Stimulated activated CD8-positive, alpha-beta memory T cell treated with anti-CD3 and anti-CD28 coated beads, Interleukin-15, amount 100 ng/mL, for 4 hours (primary cell): ENCODE data around the gene PPP1R15B.
A peak's percentile ranks its signal among the peaks of the same experiment; 100 is the strongest.

ENCODE experiments used
- DNase-seq, 2 donors: peaks; one replicate each; pipeline ENCODE4 v3.0.0-alpha.2; 2020; ENCODE audit warnings: low read depth in 2 of 2

The PPP1R15B gene

DNA sequence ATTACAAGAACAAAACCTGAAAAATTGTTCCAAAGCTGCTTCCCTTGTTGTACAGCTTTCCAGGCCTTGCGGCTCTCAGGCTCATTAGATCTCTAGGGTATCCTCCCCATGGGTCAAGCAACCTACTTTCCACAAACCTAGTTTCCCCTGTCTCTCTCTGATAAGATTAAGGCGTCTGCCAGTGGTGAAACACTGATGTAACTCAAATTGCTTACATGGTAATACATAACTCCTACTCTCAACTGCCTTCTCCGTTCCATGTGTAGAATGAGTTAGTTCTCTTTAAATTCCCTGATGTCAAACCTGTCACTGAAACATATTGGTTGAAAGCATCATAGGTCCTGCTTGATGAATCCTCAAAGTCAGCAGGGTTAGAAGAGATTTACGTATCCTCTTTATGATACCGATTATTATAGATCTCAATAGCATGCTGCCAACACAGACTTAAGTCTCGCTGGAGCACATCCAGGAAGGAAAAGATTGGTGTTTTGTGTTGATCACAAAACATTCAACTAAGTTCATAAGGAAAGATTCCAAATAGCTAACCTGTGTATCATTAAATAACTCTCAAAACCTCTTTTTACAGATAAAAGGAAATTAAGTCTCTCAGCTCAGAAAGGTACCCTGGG, 10.6 kb downstream of the PPP1R15B start:
- DNase-seq = no peak

- peak in 1 of 2 donors; percentile 29 for DNase-seq
These were observed 13.2 kb downstream of the PPP1R15B start for GRCh38 chr1:204398197-204399125.

GRCh38 chr1:204396015-204396583, 15.5 kb downstream of the PPP1R15B start:
- DNase-seq = no peak

DNA sequence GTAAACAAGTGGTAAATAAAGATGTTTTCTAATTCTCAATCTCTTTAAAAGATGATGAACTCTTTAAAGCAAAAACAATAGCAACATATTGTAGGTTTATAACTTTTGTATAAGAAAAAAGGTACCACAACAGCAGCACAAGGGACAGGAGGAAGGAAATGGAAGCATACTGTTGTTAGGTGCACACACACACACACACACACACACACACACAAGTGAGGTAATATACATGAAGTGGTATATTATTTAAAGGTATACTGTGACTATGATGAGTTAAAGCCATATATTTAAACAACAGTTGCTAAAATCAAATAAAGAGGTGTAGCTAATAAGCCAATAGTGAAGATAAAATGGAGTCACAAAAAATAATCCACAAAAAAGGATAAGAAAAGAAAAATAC, 20.0 kb downstream of the PPP1R15B start:
- DNase-seq = no peak

GRCh38 chr1:204390751-204391466, 20.7 kb downstream of the PPP1R15B start:
- no peak for DNase-seq

DNA sequence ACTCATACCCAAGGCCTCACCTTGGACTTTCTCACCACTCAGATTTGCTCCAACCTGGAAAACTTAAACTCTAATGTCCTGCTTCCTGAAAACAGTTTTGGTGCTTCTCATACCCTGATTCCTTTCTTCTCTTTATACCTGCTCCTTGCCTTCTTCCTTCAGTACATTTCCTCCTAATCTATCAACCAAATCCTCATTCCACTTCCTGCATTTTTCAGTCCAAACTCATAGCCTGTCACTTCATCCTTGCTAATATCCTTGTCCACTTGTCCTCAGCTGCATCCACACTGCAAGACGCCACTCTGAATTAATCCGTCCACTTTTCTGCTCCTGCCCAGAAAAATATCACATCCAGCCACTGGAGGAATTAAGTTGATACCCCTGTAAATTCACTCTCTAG, 25.9 kb downstream of the PPP1R15B start:
- no peak for DNase-seq

GRCh38 chr1:204384636-204385352, 26.8 kb downstream of the PPP1R15B start:
- DNase-seq = no peak

DNA sequence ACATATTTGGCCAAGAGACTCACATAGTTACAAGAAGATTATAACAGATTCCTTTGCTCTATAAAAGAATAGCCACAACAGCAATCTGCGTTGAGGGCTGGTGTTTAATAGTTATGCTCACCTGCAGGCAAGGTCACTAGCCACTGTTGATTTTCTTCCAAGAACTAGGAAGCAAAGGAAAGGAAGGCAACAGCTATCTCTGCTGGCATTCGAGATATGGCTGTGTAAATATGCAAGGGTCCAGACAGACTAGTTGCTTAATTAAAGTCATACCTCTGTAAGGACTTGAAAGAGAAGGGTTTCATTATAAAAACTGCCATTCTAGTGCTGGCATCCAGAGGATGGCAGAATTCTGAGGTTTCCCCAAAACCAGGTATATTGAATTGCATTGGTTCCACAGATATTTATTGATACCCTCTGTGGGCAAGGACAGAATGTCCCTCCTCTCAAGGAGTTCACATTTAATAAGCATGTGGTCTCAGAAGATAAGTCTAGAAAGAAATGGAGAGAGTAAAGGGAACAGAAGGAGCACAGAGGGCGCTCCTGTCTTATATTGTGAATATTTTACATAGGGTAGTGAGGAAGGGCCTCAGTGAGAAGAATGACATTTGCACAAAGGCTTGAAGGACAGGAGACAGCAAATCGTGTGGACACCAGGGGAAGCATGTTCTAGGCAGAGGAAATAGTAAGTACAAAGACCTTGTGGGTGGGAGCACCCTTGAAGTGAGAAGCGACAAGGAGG, 28.3 kb downstream of the PPP1R15B start:
- no peak for DNase-seq

- DNase-seq = no peak
These were observed 28.9 kb downstream of the PPP1R15B start for GRCh38 chr1:204382714-204383083.

- DNase-seq = no peak
These were observed 31.3 kb downstream of the PPP1R15B start for GRCh38 chr1:204380293-204380831.

DNA sequence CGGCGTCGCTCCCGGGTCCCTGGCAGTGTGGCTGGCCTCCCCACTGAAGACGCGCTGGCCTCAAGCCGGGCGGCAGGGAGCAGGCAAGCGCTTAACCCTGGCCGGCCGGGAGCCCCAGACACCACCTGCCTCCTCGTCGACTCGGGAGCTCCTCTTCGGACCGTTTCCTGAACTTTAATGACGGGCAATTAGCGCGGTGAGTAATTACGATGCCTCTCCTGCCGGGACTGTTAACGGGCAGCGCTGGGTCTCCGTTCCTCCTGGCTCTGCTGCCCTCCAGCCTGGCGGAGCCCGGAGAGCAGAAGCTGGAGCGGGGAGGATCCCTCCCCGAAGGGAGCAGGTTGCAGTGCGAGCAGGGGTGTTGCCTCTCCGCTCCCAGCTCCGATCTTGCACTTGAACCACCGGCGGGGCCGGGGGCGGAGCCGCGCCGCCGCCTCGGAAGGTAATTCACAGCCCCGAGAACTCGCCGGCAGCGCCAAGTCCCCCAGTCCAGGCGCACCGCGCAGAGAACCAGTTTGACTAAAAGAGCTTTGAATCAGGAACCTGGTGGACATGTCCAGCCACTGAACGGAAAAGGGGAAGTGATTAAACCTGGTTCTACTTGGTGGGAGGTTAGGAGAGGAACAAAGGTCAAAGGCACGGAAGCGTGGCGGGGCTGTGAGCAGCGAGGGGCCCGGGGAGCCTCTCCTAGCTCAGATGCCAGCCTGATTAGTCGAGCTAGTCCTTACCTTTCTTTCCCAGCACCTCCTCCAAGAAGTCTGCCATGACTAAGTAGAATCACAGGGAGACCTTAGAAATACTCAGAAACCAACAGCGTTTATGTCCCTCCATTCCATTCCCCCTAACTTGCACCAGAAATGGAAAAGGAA, 33.6 kb downstream of the PPP1R15B start:
- DNase-seq = peak in 1 of 2 donors; percentile 31

DNA sequence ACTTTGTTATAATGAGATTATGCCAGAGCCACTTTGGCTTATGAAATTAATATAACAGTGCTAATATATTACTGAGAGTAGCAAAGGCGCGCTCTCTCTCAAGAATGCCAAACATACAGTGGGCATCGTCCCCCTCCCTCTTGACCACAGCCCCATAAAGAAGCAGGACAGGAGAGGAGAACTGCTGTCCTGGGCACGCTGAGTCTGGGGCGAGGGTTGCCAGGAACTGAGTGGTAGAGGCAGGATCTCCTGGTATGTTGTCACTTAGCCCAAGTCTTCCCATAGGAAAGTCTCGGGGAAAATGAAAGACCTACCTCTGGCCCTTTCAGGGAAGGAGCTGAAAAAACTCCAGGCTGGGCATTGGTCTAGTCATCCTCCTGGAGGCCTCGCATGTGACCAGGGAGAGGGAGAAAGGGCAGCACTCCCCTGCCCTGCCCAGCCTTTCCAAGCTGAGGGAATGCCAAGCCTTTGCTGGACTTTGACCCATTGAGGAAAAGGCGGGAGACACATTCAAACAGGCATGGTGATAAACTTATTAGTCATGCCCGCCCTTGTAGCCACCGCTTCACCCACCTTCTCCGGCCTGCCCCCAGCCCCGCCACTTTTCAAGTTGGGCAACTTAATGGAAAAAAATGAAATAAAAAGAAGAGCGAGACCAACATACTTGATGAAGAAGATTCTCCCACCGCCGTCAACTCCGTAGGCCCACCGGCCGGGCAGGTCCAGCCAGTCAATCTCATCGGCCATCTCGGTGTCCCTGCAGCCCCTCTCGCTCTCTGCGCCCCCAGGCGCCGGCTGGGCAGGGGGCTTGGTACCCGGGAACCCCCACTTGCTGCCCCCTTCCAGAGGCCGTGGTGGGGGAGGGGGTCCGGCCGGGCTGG, 34.5 kb downstream of the PPP1R15B start:
- DNase-seq = no peak

GRCh38 chr1:204376465-204376864, 35.2 kb downstream of the PPP1R15B start:
- no peak for DNase-seq

- no peak for DNase-seq
These were observed 37.7 kb downstream of the PPP1R15B start for GRCh38 chr1:204373911-204374310.

DNA sequence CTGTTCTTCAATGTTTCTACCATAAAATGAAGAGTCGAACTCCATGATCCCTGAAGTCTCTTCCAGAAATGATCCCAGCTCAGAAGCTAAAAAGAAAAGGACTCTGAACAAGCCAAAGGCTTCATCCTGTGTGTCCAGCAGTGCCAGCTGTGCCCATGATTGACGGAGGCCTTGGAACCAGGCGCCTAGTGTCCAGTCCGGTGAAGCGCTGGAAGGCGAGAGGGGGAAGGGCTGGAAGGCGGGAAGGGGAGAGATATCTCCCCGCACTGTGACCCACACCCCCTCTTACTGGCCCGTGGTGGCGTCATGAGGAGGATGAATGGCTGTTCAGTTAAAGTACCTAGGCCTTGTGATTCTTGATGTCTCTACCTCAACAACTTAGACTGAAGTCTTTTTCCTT, 41.4 kb downstream of the PPP1R15B start:
- DNase-seq = no peak

GRCh38 chr1:204368996-204369726, 42.5 kb downstream of the PPP1R15B start:
- DNase-seq = no peak

DNA sequence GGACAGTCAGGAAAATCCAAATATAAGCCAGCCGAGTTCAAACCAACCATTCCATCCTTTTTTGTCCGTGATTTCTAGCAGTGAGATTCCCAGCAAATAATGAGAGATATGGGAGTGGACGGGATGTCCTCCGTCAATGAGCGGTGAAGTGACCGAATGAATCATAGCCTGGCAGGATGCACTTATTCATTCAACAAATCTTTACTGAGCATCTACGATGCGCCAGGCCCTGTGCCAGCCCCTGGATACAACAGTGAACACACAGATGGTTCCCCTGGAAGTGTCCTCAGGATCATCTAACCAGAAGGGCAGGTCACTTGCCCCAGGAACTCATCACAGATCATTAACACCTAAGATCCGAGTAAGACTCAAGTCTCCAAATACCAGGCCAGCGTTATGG, 43.7 kb downstream of the PPP1R15B start:
- no peak for DNase-seq
